HG03558 (cell line): ENCODE data around the gene GJB1.

ENCODE experiments used
- ATAC-seq: cut with Tn5 transposase; IDR thresholded peaks from one replicate; pipeline ENCODE4 v1.9.1; 2021; ENCODE audit warnings: moderate number of reproducible peaks; ENCODE audit not compliant: unreplicated experiment; ENCODE audit errors: extremely low read depth

Gene GJB1

GRCh38 chrX:71214604-71215337 lies 8.3 kb upstream of the GJB1 start:
- ATAC-seq = no peak

- no peak for ATAC-seq
Measured at GRCh38 chrX:71215338-71215912, 7.6 kb upstream of the GJB1 start.

DNA sequence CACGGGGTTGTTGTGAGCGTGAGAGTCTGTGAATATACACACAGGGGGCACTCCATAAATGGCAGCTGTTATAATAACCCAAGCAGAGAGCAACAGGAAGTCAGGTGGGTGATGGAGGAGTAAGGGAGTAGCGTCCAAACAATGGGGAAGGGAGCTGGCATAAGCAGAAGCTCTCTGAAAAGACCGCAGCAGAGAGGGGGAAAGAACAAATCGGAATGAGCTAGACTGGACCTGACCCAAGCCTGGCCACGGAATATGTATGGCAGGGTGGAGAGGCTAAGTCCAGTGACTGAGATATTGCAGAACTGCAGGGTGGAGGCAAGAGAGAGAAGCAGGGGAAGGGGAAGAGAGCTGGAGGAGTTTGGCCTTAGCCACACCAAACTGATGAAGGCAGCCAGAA lies 6.5 kb upstream of the GJB1 start:
- ATAC-seq = no peak

GRCh38 chrX:71217298-71217697 lies 5.7 kb upstream of the GJB1 start:
- no peak for ATAC-seq

DNA sequence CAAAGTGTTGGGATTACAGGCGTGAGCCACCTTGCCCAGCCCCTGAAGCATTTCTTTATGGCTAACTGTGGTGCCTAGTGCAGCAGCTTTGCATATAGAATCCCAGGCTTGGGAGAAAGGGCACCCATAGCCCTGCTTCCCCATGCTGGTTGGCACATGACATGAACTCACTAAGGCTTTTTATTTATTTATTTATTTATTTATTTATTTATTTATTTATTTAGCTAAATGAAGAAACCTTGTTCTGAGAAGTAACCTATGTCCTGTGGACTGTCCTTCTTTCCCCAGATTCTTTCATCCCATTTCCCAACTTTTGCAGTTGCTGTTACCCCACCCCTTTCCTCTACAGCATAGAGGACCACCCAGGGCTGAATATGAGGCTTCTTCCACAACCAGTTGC lies 1.9 kb upstream of the GJB1 start:
- no peak for ATAC-seq

DNA sequence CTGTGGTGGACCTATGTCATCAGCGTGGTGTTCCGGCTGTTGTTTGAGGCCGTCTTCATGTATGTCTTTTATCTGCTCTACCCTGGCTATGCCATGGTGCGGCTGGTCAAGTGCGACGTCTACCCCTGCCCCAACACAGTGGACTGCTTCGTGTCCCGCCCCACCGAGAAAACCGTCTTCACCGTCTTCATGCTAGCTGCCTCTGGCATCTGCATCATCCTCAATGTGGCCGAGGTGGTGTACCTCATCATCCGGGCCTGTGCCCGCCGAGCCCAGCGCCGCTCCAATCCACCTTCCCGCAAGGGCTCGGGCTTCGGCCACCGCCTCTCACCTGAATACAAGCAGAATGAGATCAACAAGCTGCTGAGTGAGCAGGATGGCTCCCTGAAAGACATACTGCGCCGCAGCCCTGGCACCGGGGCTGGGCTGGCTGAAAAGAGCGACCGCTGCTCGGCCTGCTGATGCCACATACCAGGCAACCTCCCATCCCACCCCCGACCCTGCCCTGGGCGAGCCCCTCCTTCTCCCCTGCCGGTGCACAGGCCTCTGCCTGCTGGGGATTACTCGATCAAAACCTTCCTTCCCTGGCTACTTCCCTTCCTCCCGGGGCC lies 1.2 kb downstream of the GJB1 start:
- no peak for ATAC-seq

DNA sequence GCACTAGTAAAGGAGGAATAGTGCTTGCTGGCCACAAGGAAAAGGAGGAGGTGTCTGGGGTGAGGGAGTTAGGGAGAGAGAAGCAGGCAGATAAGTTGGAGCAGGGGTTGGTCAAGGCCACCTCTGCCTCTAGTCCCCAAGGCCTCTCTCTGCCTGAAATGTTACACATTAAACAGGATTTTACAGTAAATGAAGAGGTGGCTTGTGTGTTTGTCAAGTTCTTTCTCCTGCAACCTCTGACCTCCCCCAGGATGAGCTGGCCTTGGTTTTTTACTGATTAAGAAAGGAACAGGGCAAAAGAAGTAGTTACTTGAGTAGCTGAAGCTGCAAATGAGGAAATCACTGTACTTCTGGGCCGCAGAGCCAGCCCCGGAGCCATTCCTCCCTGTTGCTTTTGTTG lies 2.0 kb downstream of the GJB1 start:
- no peak for ATAC-seq

- no peak for ATAC-seq
Measured at GRCh38 chrX:71225676-71226075, 2.7 kb downstream of the GJB1 start.

GRCh38 chrX:71227370-71228062 lies 4.5 kb downstream of the GJB1 start:
- no peak for ATAC-seq

DNA sequence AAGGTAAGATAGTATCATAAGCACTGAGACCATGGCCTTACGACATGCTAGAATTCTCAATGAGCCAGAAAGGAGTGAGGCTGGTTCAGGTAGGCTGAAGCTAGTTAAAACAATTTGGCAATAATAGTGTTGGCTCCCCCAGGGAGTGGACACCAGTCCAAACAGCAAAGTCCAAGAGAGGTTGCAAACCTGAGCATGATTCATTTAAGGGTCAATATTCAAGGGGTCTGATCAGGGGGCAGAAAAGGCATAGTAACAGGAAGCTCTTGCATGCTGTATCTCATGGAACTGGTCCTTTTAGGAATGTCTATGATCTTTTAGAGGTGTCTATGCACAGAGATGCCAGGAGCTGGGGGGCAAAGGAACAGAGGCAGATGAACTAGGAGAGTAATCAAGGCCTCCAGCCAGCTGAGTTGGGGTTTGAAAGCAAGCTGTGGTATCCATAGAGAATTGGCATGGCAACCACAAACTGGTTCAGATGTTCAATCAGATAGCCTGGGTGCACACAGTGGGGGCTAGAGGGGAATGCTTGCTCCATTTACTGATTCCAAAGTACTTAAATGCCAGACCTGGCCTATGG lies 5.1 kb downstream of the GJB1 start:
- no peak for ATAC-seq

DNA sequence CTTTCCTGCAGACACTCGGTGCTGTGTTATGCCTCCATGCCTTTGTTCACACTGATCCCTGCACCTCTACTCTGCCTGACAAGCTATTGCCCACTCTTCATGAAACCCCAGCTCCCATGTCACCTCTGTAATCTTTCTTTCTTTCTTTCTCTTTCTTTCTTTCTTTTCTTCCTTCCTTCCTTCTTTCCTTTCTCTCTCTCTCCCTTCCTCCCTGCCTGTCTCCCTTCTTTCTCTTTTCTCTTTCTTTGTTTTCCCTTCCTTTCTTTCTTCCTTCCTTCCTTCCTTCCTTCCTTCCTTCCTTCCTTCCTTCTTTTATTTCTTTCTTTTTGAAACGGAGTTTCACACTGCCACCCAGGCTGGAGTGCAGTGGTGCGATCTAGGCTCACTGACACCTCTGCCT lies 12.5 kb downstream of the GJB1 start:
- ATAC-seq = no peak

GRCh38 chrX:71236836-71237235 lies 13.8 kb downstream of the GJB1 start:
- ATAC-seq = no peak

DNA sequence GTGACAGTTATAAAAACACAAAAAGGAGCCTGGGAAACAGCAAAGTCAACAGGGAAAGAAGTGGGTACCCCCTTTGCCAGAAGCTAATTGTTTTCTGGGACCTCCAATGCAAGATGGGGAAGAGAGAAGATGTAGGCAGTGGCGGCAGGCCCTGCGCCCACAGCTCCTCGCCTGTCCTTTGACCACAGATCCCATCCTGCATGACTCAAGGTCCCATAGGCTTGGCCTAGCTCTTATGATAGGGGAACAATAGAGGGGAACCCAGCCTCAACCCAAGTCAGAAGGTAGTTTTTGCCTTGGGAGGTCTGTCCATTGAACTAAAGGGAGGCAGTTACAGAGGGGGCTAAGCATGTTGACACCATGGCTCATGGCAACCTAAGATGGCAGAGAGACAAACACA lies 16.8 kb downstream of the GJB1 start:
- no peak for ATAC-seq

GRCh38 chrX:71241301-71241700 lies 18.3 kb downstream of the GJB1 start:
- ATAC-seq = no peak

DNA sequence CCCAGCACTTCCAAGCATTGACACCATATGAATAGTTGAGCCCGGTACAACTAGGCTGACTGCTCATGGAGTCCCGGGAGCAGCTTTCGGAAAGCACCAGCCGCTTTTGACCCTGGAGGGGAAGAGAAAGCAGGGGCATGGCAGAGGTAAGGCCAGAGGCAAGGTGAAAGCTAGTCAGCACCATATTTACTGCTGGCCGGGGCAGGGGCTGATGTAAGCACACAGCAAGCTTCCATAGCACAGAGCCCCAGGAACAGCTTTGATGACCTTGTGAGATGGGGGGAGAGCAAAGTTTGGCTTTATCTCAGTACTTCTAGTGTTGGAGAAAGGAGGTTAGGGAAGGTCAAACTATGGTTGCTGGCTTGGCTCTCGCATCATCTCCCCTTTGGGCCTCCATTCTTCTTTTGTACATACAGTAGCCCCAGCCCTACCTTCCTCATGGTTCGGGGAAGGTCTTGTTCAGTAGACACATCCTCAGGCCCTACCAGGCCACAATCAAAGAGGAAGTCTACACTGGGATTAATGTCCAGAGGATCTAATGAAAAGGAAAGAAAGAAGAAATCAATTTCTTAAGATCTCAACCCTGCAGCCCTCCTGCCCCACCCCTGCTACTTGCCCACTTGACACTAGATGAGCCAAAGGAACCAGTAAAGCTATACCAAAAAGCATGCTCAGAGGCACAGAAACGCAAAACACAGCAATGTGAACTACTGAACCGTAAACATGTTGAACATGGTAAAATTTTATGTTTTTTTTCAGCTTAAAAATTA lies 21.5 kb downstream of the GJB1 start:
- no peak for ATAC-seq

DNA sequence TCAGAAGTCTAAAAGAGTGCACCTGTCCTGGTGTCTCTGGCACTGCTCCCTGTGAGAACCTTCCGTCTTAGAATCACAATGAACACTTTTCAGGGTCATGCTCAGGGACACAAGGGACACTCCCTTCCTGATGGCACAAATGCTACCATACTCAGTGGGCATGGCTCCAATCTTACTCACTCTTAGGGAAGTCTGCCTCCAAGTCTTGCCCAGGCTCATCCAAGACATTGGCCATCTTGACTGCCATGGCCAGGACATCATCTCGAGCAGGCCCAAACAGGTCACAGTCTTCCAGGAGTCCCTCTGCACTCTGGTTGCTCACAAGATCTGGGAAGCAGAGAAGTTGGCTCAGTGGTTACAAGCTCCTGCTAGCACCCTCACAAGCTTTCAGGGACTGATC lies 22.1 kb downstream of the GJB1 start:
- ATAC-seq = no peak

- no peak for ATAC-seq
Measured at GRCh38 chrX:71250841-71251240, 27.8 kb downstream of the GJB1 start.

DNA sequence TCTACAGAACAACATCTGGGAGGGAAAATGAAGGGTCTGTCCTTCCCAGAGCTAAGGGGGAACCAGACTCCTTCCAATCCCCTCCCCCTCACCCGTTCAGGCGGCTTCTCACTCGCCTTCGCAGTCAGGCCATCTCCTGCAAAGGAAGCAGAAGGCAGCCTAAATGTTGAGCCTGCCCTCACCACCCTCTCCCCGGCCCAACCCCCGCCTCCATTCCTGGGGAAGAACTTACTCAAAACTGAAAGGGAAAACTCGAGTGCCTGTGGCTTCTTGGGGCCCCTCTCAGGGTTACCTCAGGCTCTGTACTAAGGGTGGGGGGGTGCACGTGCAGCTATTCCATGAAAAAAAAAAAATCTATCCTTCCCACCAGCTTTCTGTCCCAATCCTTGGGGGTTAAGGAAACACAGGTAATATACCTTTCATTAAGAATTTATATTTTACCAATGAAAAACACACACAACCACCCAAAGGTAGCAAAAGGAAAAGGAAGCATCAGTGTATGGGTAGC lies 28.5 kb downstream of the GJB1 start:
- no peak for ATAC-seq

- no peak for ATAC-seq
Measured at GRCh38 chrX:71252221-71252620, 29.2 kb downstream of the GJB1 start.
